ENCODE data around the gene SNCG. TPM values are rescaled to one million over a fixed set of nuclear protein-coding genes. Genes with fewer than 3 reads are reported as not detected.

SNCG gene
- total and polyA plus RNA-seq, 2 of the 8 experiments (the other 6 are each of a cell fraction or from before 2014, with no cell fraction given), result 4.4 to 12.2 TPM

- peaks cover 4 to 32% (median 25%) of the 10 kb centered on the region in 4 experiments for H3K4me1 ChIP-seq (replicated peaks in 1 of 4; ENCODE audit: control insufficient read depth in 3 of 4, insufficient read depth in 4 of 4, low read length in 3 of 4)
- H4K20me1 ChIP-seq (replicated peaks in 1 of 2; ENCODE audit: control insufficient read depth in 1 of 2, insufficient read depth in 2 of 2, low read length in 2 of 2), result no peaks in the 10 kb centered on the region
- H3K4me3 ChIP-seq (ENCODE audit: extremely low read depth in 1 of 4, insufficient read depth in 2 of 4, low read depth in 3 of 4, low read length in 4 of 4), result no peak overlapping the region
- no peaks in the 10 kb centered on the region for H3K79me2 ChIP-seq (ENCODE audit: control insufficient read depth in 1 of 2, insufficient read depth in 2 of 2, low read length in 2 of 2)
- H3K56ac ChIP-seq (replicated peaks; ENCODE audit: insufficient read length, low read depth, low read length), result no peak overlapping the region
- no peak for DNase-seq (ENCODE audit: low read depth in 1 of 2, low spot score in 2 of 2)
- no peak for FAIRE-seq
- ChIA-PET CTCF (ENCODE audit: partially characterized antibody) (interaction anchor here (0.6 to 22.5 kb wide), 23 partner anchors 10 to 311 kb away, joined by 3 to 975 read pairs (median 3); partner anchors contain the start of genes MMRN2, SHLD2 and SNCG), POLR2A (ENCODE audit: partially characterized antibody) (interaction anchor here (0.8 to 1.9 kb wide), 7 partner anchors 10 to 127 kb away, joined by 4 to 9 read pairs (median 4); no protein-coding TSS in a partner anchor)
- H4K8ac ChIP-seq (ENCODE audit: extremely low read depth, insufficient read depth, low read length), result peak overlapping the region; percentile 54; the same call in 1 of the 2 replicates
- H3K23me2 ChIP-seq (ENCODE audit: low read depth, low read length), result peaks cover 4% of the 10 kb centered on the region; the same call in 1 of the 2 replicates
- no peaks in the 10 kb centered on the region for H3K36me3 ChIP-seq (ENCODE audit: control insufficient read depth in 2 of 4, insufficient read depth in 4 of 4, low read length in 3 of 4)
- H2BK12ac ChIP-seq (ENCODE audit: low read depth, low read length), result peak overlapping the region; percentile 82
- peak overlapping the region; percentile 85 for H4K5ac ChIP-seq (ENCODE audit: insufficient read length, low read depth, low read length)
- no peak overlapping the region for H3K14ac ChIP-seq (ENCODE audit: insufficient read length)
- H3K23ac ChIP-seq (ENCODE audit: insufficient read length), result no peak overlapping the region
- H3K27me3 ChIP-seq (replicated peaks in 1 of 4; ENCODE audit: control insufficient read depth in 3 of 4, extremely low read depth in 1 of 4, insufficient read depth in 3 of 4, low read length in 3 of 4), result no peaks in the 10 kb centered on the region; a peak in 3 of 7 replicates
- H3K9ac ChIP-seq (replicated peaks in 1 of 4; ENCODE audit: extremely low read depth in 1 of 4, low read depth in 3 of 4, low read length in 3 of 4), result no peak overlapping the region
- WGBS, 2 experiments (ENCODE audit: extremely low coverage in 1 of 2, insufficient coverage in 1 of 2, insufficient read length in 1 of 2, insufficient replicate concordance in 2 of 2, low coverage in 1 of 2, low lambda C conversion rate in 2 of 2, missing lambda C conversion rate in 1 of 2), result 71% methylated on average over 10 of the region's 11 CpGs; no CpG with 5 or more reads in 1 of the 2 experiments
- peak overlapping the region; percentile 22 for H3K4ac ChIP-seq (replicated peaks; ENCODE audit: insufficient read length, low read depth, low read length)
- no peaks in the 10 kb centered on the region for H3K79me1 ChIP-seq (ENCODE audit: low read depth, low read length)
- H2AK5ac ChIP-seq (ENCODE audit: low read depth, low read length), result no peak overlapping the region; the same call in 1 of the 2 replicates
- H3K4me2 ChIP-seq (ENCODE audit: insufficient read depth in 1 of 2, low read depth in 2 of 2, low read length in 2 of 2), result peak overlapping the region; percentile 22 to 27; a peak in 2 of 4 replicates
- peak overlapping the region; percentile 62 for H2BK20ac ChIP-seq (ENCODE audit: low read length)
- H4K91ac ChIP-seq (replicated peaks; ENCODE audit: insufficient read length, low read length), result peak overlapping the region; percentile 56
- peak overlapping the region; percentile 95 for H3K18ac ChIP-seq (ENCODE audit: extremely low read depth, low read length)
- no peaks in the 10 kb centered on the region for H3K9me3 ChIP-seq (ENCODE audit: insufficient read depth in 2 of 2, low read depth in 1 of 2, low read length in 1 of 2)
- H2BK15ac ChIP-seq (ENCODE audit: low read length), result 0 out of 2 replicates have a peak overlapping the region, but pooled peaks have one; percentile 83
- H3K27ac ChIP-seq (ENCODE audit: low read depth, low read length), result no peak overlapping the region
- H2AFZ ChIP-seq (ENCODE audit: low read length), result peak overlapping the region; percentile 99; the same call in 1 of the 2 replicates
- H2BK120ac ChIP-seq (replicated peaks; ENCODE audit: low read depth, low read length), result no peak overlapping the region
- peak overlapping the region; percentile 73; the same call in 1 of the 2 replicates for H2BK5ac ChIP-seq (ENCODE audit: low read depth, low read length)
- TF ChIP-seq EGR1 (IDR thresholded peaks at IDR 0.05; ENCODE audit: borderline replicate concordance, low read depth, low read length), result no peak
- no peak for TF ChIP-seq ZNF274 (IDR thresholded peaks at IDR 0.05; ENCODE audit: borderline replicate concordance, extremely low read depth, low read length)
- TF ChIP-seq CREB1 (IDR thresholded peaks at IDR 0.05), result no peak
- TF ChIP-seq USF2 (IDR thresholded peaks at IDR 0.05; ENCODE audit: low read length), result no peak
- TF ChIP-seq POU5F1 (IDR thresholded peaks at IDR 0.05; ENCODE audit: low read depth, low read length), result no peak
- TF ChIP-seq SP2 (IDR thresholded peaks at IDR 0.05; ENCODE audit: low read length), result no peak
- no peak for TF ChIP-seq TAF1 (IDR thresholded peaks at IDR 0.05; ENCODE audit: low read depth, low read length)
- TF ChIP-seq EP300 (IDR thresholded peaks at IDR 0.05; ENCODE audit: borderline replicate concordance in 1 of 2, low read depth in 2 of 2, low read length in 2 of 2), result no peak
- TF ChIP-seq RXRA (IDR thresholded peaks at IDR 0.05; ENCODE audit: insufficient read depth, low read depth, low read length), result no peak
- no peak for TF ChIP-seq ASH2L (IDR thresholded peaks at IDR 0.05; ENCODE audit: low read length)
- no peak for TF ChIP-seq E2F6 (IDR thresholded peaks at IDR 0.05)
Measured at GRCh38 chr10:86965986-86966654, 7.7 kb downstream of the SNCG start.

Measured in H1 (cell line).